HG02852 (cell line): Measurements from ENCODE around the gene INPP5D.

Experiments
- ATAC-seq: cut with Tn5 transposase; IDR thresholded peaks from one replicate; pipeline ENCODE4 v1.9.1; 2021; ENCODE audit warnings: mild to moderate bottlenecking, moderate library complexity; ENCODE audit not compliant: unreplicated experiment

INPP5D gene

DNA sequence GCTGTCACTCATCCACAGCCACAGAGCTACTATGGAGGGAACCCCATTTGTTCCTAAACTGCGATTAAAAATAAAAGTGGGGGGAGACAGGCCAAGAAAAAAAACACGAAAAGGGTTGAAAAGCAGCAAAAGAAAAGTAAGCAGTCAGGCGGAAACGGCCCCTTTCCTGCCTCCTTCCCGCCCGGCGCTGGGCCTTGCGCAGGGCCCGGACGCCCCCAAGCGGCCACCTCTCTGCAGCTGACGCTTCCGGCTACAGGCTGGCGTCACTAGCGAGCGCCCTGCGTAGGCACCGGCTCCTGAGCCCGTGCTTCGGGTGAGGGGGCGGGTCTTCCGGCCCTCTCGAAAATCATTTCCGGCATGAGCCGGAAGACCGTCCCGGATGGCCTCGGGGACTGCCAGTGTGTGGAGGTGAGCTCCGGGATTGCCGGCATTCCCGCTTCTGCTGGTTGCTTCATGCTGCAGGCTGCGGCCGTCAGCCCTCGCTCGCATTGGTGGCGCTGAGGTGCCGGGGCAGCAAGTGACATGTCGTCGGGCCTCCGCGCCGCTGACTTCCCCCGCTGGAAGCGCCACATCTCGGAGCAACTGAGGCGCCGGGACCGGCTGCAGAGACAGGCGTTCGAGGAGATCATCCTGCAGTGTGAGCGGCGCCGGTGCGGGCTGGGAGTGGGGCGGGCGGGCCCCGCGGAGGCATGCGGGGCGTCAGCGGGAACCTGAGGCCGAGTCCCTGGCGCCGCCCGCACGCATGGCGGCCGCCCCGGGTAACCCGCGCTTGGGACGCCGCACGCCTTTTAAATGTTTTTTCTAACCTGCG is 191.4 kb downstream of the INPP5D start, which contains the start of gene ATG16L1:
Gene ATG16L1 (plus strand): TSS at position 368 of the 811 bp plus-strand sequence. CDS start 155 bp downstream, at position 523.
- ATAC-seq: peak; percentile 91

DNA sequence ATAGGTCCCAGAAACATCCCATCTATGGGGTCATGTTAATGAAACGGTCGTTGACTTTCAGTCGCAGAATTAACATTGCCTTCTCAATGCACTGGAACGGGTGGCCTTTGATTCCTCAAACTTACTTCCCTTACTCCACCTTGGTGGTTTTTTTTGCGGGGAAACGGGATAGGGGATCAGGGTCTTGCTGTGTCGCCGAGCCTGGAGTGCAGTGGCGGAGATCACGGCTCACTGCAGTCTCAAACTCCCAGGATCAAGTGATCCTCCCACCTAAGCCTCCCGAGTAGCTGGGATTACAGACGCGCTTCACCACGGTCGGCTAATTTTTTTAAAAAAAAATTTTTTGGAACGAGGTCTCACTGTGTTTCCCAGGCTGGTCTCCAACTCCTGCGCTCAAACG is 192.1 kb downstream of the INPP5D start:
- peak; percentile 2 for ATAC-seq

- ATAC-seq: no peak
Measured at GRCh38 chr2:233255151-233255550, 195.0 kb downstream of the INPP5D start.

DNA sequence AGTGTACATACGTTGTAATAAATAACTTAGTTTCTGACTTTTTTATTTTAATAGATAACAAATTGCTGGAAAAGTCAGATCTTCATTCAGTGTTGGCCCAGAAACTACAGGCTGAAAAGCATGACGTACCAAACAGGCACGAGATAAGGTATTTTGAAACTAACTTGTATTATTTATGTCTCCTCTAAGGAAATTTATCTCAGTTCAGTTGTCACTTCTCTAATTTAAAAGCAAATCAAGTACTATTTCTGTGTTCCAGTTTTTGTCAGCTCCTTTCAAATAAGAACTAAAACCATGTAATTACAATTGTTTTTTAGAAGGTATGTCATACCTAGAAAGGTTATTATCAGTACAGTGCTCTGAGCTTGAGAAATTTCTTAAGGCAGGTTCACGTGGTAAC is 195.9 kb downstream of the INPP5D start:
- no peak for ATAC-seq
